ENCODE results near the gene CALY. TPM values are rescaled to one million over a fixed set of nuclear protein-coding genes. Genes with fewer than 3 reads are reported as not detected.

CALY gene
- total RNA-seq, 2 donors from 2014 or later: 1.8 TPM; not detected in 1

GRCh38 chr10:133289761-133290160 is 46.9 kb downstream of the CALY start:
- DNase-seq: no peak
- Histone ChIP-seq H3K4me1 (no peaks in the 10 kb centered on the region), H3K9me3 (no peaks in the 10 kb centered on the region), H3K4me3 (no peak overlapping the region), H3K36me3 (replicated peaks in 1 of 2; ENCODE audit: insufficient read depth in 1 of 2, low read depth in 2 of 2) (peaks cover 26 to 36% of the 10 kb centered on the region in 2 donors), H3K27ac (no peak overlapping the region), H3K27me3 (no peaks in the 10 kb centered on the region)
- TF ChIP-seq POLR2A (IDR thresholded peaks at IDR 0.05) (no peak), CTCF (IDR thresholded peaks at IDR 0.05) (no peak)
- intact Hi-C loops (cut with DNase I): no loop called here
- WGBS, 2 donors: 93 to 95% methylated on average over 8 to 24 of the region's 24 CpGs
- ATAC-seq: no peak

- intact Hi-C loops (cut with DNase I): no loop called here
- peaks cover 39 to 40% of the 10 kb centered on the region in 2 donors for H3K36me3 ChIP-seq (replicated peaks in 1 of 2; ENCODE audit: insufficient read depth in 1 of 2, low read depth in 2 of 2)
- no peak for ATAC-seq
These were observed 48.7 kb downstream of the CALY start for GRCh38 chr10:133287832-133288500.

GRCh38 chr10:133286366-133286765 is 50.3 kb downstream of the CALY start:
- H3K4me1 ChIP-seq: no peaks in the 10 kb centered on the region
- no peaks in the 10 kb centered on the region for H3K27me3 ChIP-seq
- ATAC-seq (no peak), DNase-seq (no peak)
- TF ChIP-seq CTCF (IDR thresholded peaks at IDR 0.05) (no peak), POLR2A (IDR thresholded peaks at IDR 0.05) (no peak)
- no peaks in the 10 kb centered on the region for H3K9me3 ChIP-seq
- no peak overlapping the region for H3K27ac ChIP-seq
- 78 to 79% methylated on average over 18 of the region's 18 CpGs for WGBS, 2 donors
- intact Hi-C loops (cut with DNase I): no loop called here
- H3K36me3 ChIP-seq (replicated peaks in 1 of 2; ENCODE audit: insufficient read depth in 1 of 2, low read depth in 2 of 2): peaks cover 40 to 55% of the 10 kb centered on the region in 2 donors
- no peak overlapping the region for H3K4me3 ChIP-seq

More at GRCh38 chr10:133287832-133288500, 48.7 kb downstream of the CALY start:
- no peak for DNase-seq
- no peak overlapping the region for H3K27ac ChIP-seq
- TF ChIP-seq POLR2A (IDR thresholded peaks at IDR 0.05): no peak
- no peak for TF ChIP-seq CTCF (IDR thresholded peaks at IDR 0.05)
- no peaks in the 10 kb centered on the region for H3K27me3 ChIP-seq
- no peaks in the 10 kb centered on the region for H3K4me1 ChIP-seq
- H3K9me3 ChIP-seq: no peaks in the 10 kb centered on the region
- WGBS, 2 donors: 93 to 98% methylated on average over 6 to 38 of the region's 46 CpGs
- no peak overlapping the region for H3K4me3 ChIP-seq

GRCh38 chr10:133285217-133285616 is 51.5 kb downstream of the CALY start:
- TF ChIP-seq CTCF (IDR thresholded peaks at IDR 0.05) (no peak), POLR2A (IDR thresholded peaks at IDR 0.05) (no peak)
- H3K27me3 ChIP-seq: no peaks in the 10 kb centered on the region
- H3K4me3 ChIP-seq: no peak overlapping the region
- no peaks in the 10 kb centered on the region for H3K9me3 ChIP-seq
- peaks cover 38 to 55% of the 10 kb centered on the region in 2 donors for H3K36me3 ChIP-seq (replicated peaks in 1 of 2; ENCODE audit: insufficient read depth in 1 of 2, low read depth in 2 of 2)
- 95% methylated on average over 30 to 36 of the region's 36 CpGs for WGBS, 2 donors
- intact Hi-C loops (cut with DNase I): no loop called here
- DNase-seq (no peak), ATAC-seq (no peak)
- H3K27ac ChIP-seq: no peak overlapping the region
- H3K4me1 ChIP-seq: no peaks in the 10 kb centered on the region

GRCh38 chr10:133283931-133284330 is 52.8 kb downstream of the CALY start:
- no peaks in the 10 kb centered on the region for H3K9me3 ChIP-seq
- intact Hi-C loops (cut with DNase I): no loop called here
- no peak overlapping the region for H3K27ac ChIP-seq
- WGBS, 2 donors: 94 to 95% methylated on average over 20 to 24 of the region's 24 CpGs
- H3K27me3 ChIP-seq: no peaks in the 10 kb centered on the region
- TF ChIP-seq CTCF (IDR thresholded peaks at IDR 0.05): no peak
- no peak for TF ChIP-seq POLR2A (IDR thresholded peaks at IDR 0.05)
- H3K36me3 ChIP-seq (replicated peaks in 1 of 2; ENCODE audit: insufficient read depth in 1 of 2, low read depth in 2 of 2): peaks cover 37 to 45% of the 10 kb centered on the region in 2 donors
- ATAC-seq: no peak
- peaks cover 8% of the 10 kb centered on the region for H3K4me1 ChIP-seq
- DNase-seq: no peak
- no peak overlapping the region for H3K4me3 ChIP-seq
